Stimulated activated memory B cell treated with anti-CD40 and anti-IgM and Interleukin-4, amounts not matched to agents 10 μg/mL and 1 μg/mL and 100 μg/mL, for 72 hours (primary cell): Measurements from ENCODE around the gene PGM5.
A peak's percentile ranks its signal among the peaks of the same experiment; 100 is the strongest.

Experiments used
- ATAC-seq: fragments of 150-1000 bp; cut with Tn5 transposase; 2 replicates; pipeline ENCODE4 v1.10.0; 2021
- H3K27ac Mint-ChIP-seq: one replicate; pipeline ENCODE4 v1.8.0; 2022; ENCODE audit warnings: mild to moderate bottlenecking, mixed read lengths
- H3K27me3 Mint-ChIP-seq: one replicate; pipeline ENCODE4 v1.8.0; 2022; ENCODE audit warnings: mixed read lengths
- H3K36me3 Mint-ChIP-seq: one replicate; pipeline ENCODE4 v1.8.0; 2022; ENCODE audit warnings: mixed read lengths
- H3K4me1 Mint-ChIP-seq: one replicate; pipeline ENCODE4 v1.8.0; 2022; ENCODE audit warnings: mixed read lengths
- H3K4me3 Mint-ChIP-seq: one replicate; pipeline ENCODE4 v1.8.0; 2022; ENCODE audit warnings: mild to moderate bottlenecking, moderate library complexity, mixed read lengths
- H3K9me3 Mint-ChIP-seq: one replicate; pipeline ENCODE4 v1.8.0; 2022; ENCODE audit warnings: mixed read lengths

PGM5 gene

GRCh38 chr9:68492806-68493205 is 136.4 kb downstream of the PGM5 start:
- H3K4me3 Mint-ChIP-seq: no peak overlapping the region
- H3K9me3 Mint-ChIP-seq: no peaks in the 10 kb centered on the region
- H3K4me1 Mint-ChIP-seq: no peaks in the 10 kb centered on the region
- H3K36me3 Mint-ChIP-seq: no peaks in the 10 kb centered on the region
- ATAC-seq: no peak
- peaks cover 34% of the 10 kb centered on the region for H3K27me3 Mint-ChIP-seq
- no peak overlapping the region for H3K27ac Mint-ChIP-seq

GRCh38 chr9:68493541-68493940 is 137.1 kb downstream of the PGM5 start:
- H3K27ac Mint-ChIP-seq: no peak overlapping the region
- H3K9me3 Mint-ChIP-seq: no peaks in the 10 kb centered on the region
- H3K4me1 Mint-ChIP-seq: no peaks in the 10 kb centered on the region
- no peak for ATAC-seq
- no peak overlapping the region for H3K4me3 Mint-ChIP-seq
- no peaks in the 10 kb centered on the region for H3K36me3 Mint-ChIP-seq
- peaks cover 34% of the 10 kb centered on the region for H3K27me3 Mint-ChIP-seq

- Mint-ChIP-seq H3K9me3 (no peaks in the 10 kb centered on the region), H3K27me3 (peaks cover 34% of the 10 kb centered on the region), H3K4me3 (no peak overlapping the region), H3K36me3 (no peaks in the 10 kb centered on the region), H3K27ac (no peak overlapping the region), H3K4me1 (no peaks in the 10 kb centered on the region)
- no peak for ATAC-seq
Measured at GRCh38 chr9:68493958-68494577, 137.7 kb downstream of the PGM5 start.

DNA sequence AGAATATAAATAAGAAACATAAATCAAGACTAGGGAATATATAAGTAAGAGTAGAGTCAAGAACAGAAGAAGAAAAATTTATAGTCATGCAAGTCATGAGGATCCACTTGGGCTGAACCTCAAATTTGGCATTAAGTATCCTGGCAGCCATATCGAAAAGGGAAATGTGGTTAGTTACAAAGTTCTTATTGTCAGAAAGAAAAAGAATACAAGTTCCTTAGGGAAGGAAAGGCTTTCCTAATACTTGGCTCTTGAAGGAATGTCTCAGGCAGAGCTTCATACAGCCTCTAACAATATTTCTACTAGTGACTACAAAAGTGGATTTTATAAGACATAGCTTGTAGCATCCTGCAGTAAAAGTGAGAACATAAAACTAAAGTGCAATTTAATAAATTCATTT is 138.8 kb downstream of the PGM5 start:
- Mint-ChIP-seq H3K4me3 (no peak overlapping the region), H3K9me3 (no peaks in the 10 kb centered on the region), H3K27me3 (peaks cover 34% of the 10 kb centered on the region), H3K36me3 (no peaks in the 10 kb centered on the region), H3K27ac (no peak overlapping the region), H3K4me1 (no peaks in the 10 kb centered on the region)
- ATAC-seq: no peak

GRCh38 chr9:68496356-68496755 is 139.9 kb downstream of the PGM5 start:
- Mint-ChIP-seq H3K4me1 (no peaks in the 10 kb centered on the region), H3K27me3 (peaks cover 28% of the 10 kb centered on the region), H3K4me3 (no peak overlapping the region), H3K9me3 (no peaks in the 10 kb centered on the region), H3K36me3 (no peaks in the 10 kb centered on the region), H3K27ac (no peak overlapping the region)
- ATAC-seq: no peak

DNA sequence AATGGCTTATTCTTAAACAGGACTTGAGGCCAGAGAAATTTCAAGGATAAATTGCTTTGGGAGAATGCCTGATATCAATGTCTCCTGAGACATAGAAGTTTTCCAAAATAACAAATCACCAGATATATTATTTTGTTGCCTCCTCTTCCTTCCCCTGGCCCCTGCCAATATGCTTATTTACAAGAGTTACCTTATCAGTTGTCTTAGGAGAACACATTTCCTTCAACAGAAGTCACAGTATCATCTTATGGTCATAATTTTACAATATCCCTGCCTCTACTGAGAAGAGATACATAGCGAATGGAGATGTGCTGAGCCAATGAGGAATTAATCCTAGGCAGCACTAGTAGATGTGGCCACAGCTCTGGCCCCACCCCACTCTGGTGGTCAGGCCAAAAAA is 141.2 kb downstream of the PGM5 start:
- Mint-ChIP-seq H3K4me1 (no peaks in the 10 kb centered on the region), H3K27ac (no peak overlapping the region), H3K4me3 (no peak overlapping the region), H3K36me3 (no peaks in the 10 kb centered on the region), H3K9me3 (no peaks in the 10 kb centered on the region), H3K27me3 (peaks cover 16% of the 10 kb centered on the region)
- no peak for ATAC-seq

GRCh38 chr9:68498816-68499215 is 142.4 kb downstream of the PGM5 start:
- Mint-ChIP-seq H3K4me3 (no peak overlapping the region), H3K27ac (no peak overlapping the region), H3K9me3 (no peaks in the 10 kb centered on the region), H3K27me3 (peaks cover 6% of the 10 kb centered on the region), H3K4me1 (no peaks in the 10 kb centered on the region), H3K36me3 (no peaks in the 10 kb centered on the region)
- no peak for ATAC-seq

DNA sequence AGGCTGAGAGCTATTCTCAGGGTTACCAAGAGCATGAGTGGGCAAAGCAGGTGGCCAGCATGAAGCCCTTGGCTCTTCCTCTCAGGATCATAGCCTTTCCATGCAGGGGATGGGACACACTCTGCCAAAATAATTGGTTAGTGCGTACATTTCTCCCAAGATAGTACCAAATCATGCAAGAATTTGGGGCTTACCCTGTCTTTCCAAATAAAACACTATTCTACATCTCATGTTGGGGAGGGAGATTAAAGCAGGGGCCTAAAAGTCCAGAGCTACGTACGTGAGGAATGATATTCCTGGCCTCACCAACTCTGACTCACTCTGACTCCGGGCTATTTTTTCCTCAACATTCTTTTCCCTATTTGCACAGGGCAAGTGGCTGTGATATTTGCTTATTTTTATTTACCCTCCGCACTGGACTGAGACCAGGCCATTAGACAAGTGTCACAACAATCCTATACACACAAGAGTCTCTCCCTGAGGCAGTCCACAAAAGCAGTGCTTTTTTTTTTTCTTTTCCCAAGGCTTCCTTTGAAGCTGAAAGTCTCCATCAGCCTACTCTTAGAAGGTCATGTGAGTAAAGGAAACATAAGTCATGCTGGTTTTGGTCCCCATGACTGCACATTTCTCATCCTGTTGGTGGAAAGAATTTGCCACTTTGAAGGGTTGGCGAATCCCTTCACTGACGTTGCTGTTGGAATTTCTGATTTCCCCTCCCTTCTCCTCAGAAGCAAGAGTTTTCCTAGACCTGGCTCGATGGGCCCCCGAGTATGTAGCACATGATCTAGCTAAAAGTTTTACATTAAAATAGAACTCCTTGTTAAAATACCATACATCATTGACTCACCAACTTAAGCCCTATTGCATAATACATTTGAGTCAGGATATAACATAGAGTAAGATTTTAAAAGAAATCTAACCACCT is 144.3 kb downstream of the PGM5 start:
- no peak for ATAC-seq
- Mint-ChIP-seq H3K9me3 (no peaks in the 10 kb centered on the region), H3K36me3 (no peaks in the 10 kb centered on the region), H3K27me3 (no peaks in the 10 kb centered on the region), H3K27ac (no peak overlapping the region), H3K4me3 (no peak overlapping the region), H3K4me1 (no peaks in the 10 kb centered on the region)

DNA sequence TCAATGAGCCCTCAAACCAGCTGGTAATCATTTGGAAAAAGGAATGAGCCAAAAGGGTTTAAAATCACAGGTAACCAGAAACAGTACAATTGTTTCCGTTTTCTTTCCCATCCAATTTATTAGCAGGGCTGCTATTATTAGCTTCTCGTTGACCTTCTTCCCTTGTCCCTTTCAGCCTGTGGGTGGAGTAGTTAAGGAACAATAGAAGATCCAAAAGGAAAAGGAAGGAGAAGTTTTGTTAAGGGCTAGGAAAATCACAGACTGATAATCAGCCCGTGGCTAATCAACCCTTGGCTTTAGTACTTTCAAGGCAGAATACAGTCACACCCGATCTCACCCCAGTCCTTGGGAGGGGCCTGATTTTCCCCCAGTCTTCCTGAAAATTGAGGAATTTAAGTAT is 145.9 kb downstream of the PGM5 start:
- no peak overlapping the region for H3K27ac Mint-ChIP-seq
- no peak for ATAC-seq
- H3K9me3 Mint-ChIP-seq: no peaks in the 10 kb centered on the region
- no peak overlapping the region for H3K4me3 Mint-ChIP-seq
- no peaks in the 10 kb centered on the region for H3K36me3 Mint-ChIP-seq
- no peaks in the 10 kb centered on the region for H3K27me3 Mint-ChIP-seq
- H3K4me1 Mint-ChIP-seq: no peaks in the 10 kb centered on the region

DNA sequence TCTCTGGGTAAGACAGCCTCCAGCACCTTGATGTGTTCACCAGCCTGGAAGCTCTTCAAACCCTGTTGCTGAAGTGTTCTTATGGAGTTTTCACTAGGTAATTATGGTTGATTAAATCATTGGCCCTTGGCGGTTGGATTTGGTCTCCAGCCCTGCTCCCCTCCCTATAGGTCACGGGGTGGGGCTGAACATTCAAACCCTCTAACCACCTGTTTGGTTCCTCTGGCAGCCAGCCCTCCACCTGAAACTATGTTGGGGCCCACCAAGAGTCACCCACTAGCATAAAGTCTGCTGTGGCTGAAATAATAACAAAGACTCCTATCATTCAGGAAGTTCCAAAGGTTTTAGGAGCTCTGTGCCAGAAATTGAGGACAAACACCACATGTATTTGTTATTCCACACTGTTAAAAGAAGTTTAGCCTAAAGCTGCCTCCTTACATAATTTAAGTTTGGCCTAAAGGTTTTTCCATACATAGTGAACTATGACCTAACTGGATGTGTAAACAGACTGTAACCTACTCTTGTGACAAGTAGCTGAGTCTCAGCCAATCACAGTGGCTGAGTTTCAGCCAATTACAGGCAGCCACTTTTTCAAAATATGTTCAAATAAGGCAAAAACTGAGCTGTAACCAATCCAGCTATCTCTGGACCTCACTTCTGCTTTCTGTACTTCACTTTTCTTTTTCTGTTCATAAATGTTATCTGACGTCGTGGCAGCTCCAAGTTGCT is 149.4 kb downstream of the PGM5 start:
- Mint-ChIP-seq H3K27ac (no peak overlapping the region), H3K9me3 (no peaks in the 10 kb centered on the region), H3K4me1 (no peaks in the 10 kb centered on the region), H3K36me3 (no peaks in the 10 kb centered on the region), H3K27me3 (no peaks in the 10 kb centered on the region), H3K4me3 (no peak overlapping the region)
- peak; percentile 80 for ATAC-seq

GRCh38 chr9:68506551-68506950 is 150.1 kb downstream of the PGM5 start:
- Mint-ChIP-seq H3K27me3 (no peaks in the 10 kb centered on the region), H3K36me3 (no peaks in the 10 kb centered on the region), H3K27ac (no peak overlapping the region), H3K4me3 (no peak overlapping the region), H3K9me3 (no peaks in the 10 kb centered on the region), H3K4me1 (no peaks in the 10 kb centered on the region)
- no peak for ATAC-seq

DNA sequence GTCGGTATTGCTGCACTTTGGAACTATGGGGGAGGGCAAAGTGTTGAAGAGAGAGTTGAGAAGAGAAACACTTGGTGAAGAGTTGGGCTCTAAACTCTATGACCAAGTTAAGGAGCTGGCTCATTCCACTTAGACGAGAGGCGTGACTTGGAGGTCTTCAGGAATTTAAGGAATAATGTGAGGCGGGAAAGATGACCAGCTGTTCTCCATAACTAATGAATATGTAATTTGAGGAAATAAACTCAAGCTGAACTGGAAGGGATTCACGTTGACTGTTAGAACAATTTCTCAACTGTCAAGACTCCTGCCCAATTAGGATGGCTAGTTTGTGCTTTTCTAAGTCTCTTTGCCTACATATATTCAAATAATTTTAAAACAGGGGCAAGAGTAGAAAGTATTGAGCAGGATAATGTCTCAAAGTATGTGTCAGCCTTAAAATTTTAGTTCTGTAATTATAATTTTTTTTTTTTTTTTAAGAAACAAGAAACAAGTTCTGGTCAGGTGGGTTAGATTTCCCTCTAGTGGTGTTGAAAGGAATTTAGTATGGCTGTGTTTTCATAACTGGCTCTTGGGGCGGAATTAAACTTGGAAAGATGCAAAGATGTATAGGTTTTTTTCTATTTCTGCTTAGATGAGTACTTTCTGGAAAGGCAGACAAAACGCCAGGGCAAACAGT is 150.9 kb downstream of the PGM5 start:
- H3K4me3 Mint-ChIP-seq: no peak overlapping the region
- no peaks in the 10 kb centered on the region for H3K9me3 Mint-ChIP-seq
- H3K36me3 Mint-ChIP-seq: no peaks in the 10 kb centered on the region
- no peak overlapping the region for H3K27ac Mint-ChIP-seq
- H3K4me1 Mint-ChIP-seq: no peaks in the 10 kb centered on the region
- ATAC-seq: no peak
- H3K27me3 Mint-ChIP-seq: no peaks in the 10 kb centered on the region

- Mint-ChIP-seq H3K9me3 (no peaks in the 10 kb centered on the region), H3K4me3 (no peak overlapping the region), H3K27me3 (no peaks in the 10 kb centered on the region), H3K27ac (no peak overlapping the region), H3K4me1 (no peaks in the 10 kb centered on the region), H3K36me3 (no peaks in the 10 kb centered on the region)
- ATAC-seq: no peak
Measured at GRCh38 chr9:68507806-68508145, 151.4 kb downstream of the PGM5 start.

DNA sequence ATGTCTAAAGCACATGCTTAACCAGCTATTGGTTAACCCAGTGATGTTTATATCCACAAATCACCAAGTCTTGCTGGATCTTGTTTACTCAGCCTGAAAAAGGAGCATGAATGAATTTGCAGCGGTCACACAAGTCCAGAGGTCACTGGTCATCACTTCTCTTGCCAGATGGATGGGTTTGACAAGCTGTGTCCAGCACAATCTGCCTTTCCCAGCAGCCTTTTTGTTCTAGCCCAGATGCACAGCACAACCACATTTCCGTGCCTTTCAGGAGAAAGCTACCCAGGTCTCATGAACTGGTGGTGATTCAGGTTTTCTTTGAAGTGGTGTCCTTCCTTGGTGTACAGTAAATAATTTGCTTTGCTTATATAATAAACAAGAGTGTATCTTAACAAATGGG is 152.1 kb downstream of the PGM5 start:
- no peak overlapping the region for H3K4me3 Mint-ChIP-seq
- no peak for ATAC-seq
- H3K9me3 Mint-ChIP-seq: no peaks in the 10 kb centered on the region
- no peaks in the 10 kb centered on the region for H3K27me3 Mint-ChIP-seq
- H3K27ac Mint-ChIP-seq: no peak overlapping the region
- no peaks in the 10 kb centered on the region for H3K4me1 Mint-ChIP-seq
- H3K36me3 Mint-ChIP-seq: no peaks in the 10 kb centered on the region

- no peak for ATAC-seq
- H3K9me3 Mint-ChIP-seq: no peaks in the 10 kb centered on the region
Measured at GRCh38 chr9:68509689-68510088, 153.3 kb downstream of the PGM5 start.

More at GRCh38 chr9:68509689-68510088, 153.3 kb downstream of the PGM5 start:
- Mint-ChIP-seq H3K27me3 (no peaks in the 10 kb centered on the region), H3K36me3 (no peaks in the 10 kb centered on the region), H3K4me3 (no peak overlapping the region), H3K27ac (no peak overlapping the region), H3K4me1 (no peaks in the 10 kb centered on the region)
